ENCODE results near the gene USP30.

DNA sequence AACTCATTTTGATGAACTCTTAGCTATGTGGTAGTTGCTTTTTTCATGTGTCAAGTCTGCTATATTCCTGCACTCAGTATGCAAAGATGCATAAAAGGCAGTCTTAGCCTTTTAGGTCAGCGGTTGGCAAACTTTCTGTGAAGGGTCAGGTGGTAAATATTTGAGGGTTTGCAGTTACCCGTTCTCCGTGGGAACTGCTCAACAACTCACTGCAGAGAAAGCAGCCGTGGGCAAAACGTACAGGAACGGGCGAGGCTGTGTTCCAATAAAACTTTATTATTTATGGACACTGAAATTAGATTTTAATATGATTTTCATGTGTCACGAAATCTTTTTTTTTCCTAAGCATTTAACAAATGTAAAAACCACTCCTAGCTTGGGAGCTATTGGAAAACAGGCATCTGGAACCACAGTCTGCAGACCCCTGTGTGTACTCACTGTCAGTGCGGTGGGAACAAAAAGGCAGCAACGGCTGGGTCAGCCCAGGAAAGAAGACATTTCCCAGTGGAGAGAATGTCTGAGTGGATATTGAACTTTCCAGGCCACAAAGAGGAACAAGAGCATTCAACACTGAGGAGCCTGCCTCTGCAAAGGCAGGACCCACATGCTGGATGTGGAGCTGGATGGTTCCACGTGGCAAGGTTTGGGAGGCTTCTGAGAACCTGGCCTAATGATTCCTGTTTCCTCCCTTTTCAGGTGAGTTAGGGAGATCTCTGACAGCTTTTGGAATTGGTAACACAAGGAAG is 60.5 kb downstream of the USP30 start:
- TF ChIP-seq, protein P1, sequence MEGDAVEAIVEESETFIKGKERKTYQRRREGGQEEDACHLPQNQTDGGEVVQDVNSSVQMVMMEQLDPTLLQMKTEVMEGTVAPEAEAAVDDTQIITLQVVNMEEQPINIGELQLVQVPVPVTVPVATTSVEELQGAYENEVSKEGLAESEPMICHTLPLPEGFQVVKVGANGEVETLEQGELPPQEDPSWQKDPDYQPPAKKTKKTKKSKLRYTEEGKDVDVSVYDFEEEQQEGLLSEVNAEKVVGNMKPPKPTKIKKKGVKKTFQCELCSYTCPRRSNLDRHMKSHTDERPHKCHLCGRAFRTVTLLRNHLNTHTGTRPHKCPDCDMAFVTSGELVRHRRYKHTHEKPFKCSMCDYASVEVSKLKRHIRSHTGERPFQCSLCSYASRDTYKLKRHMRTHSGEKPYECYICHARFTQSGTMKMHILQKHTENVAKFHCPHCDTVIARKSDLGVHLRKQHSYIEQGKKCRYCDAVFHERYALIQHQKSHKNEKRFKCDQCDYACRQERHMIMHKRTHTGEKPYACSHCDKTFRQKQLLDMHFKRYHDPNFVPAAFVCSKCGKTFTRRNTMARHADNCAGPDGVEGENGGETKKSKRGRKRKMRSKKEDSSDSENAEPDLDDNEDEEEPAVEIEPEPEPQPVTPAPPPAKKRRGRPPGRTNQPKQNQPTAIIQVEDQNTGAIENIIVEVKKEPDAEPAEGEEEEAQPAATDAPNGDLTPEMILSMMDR (IDR thresholded peaks at IDR 0.05): no peak
- TF ChIP-seq POLR2A (IDR thresholded peaks at IDR 0.05): peak in 2 of 3 donors; percentile 26 to 36

All from body of pancreas (tissue), 4 donors.